Measurements from ENCODE around the gene SCUBE1.

Gene SCUBE1

GRCh38 chr22:43270314-43270908 is 72.8 kb downstream of the SCUBE1 start:
- Histone ChIP-seq H3K27ac (ENCODE audit: low read depth, low read length) (no peak overlapping the region), H3K36me3 (ENCODE audit: insufficient read depth, low read length) (no peaks in the 10 kb centered on the region), H3K4me3 (ENCODE audit: low read depth, low read length) (no peak overlapping the region), H2AFZ (ENCODE audit: low read length, unreplicated experiment) (no peak overlapping the region), H3K4me1 (ENCODE audit: control insufficient read depth, insufficient read depth, low read length, unreplicated experiment) (no peaks in the 10 kb centered on the region), H3K79me2 (ENCODE audit: control insufficient read depth, insufficient read depth, low read length, unreplicated experiment) (no peaks in the 10 kb centered on the region), H3K27me3 (ENCODE audit: insufficient read depth, low read length) (peaks cover 19% of the 10 kb centered on the region; the same call in 1 of the 2 replicates)

- Histone ChIP-seq H3K27me3 (ENCODE audit: insufficient read depth, low read length) (peaks cover 19% of the 10 kb centered on the region; the same call in 1 of the 2 replicates), H2AFZ (ENCODE audit: low read length, unreplicated experiment) (no peak overlapping the region), H3K4me1 (ENCODE audit: control insufficient read depth, insufficient read depth, low read length, unreplicated experiment) (peaks cover under 1% of the 10 kb centered on the region), H3K27ac (ENCODE audit: low read depth, low read length) (no peak overlapping the region), H3K4me3 (ENCODE audit: low read depth, low read length) (no peak overlapping the region), H3K36me3 (ENCODE audit: insufficient read depth, low read length) (no peaks in the 10 kb centered on the region), H3K79me2 (ENCODE audit: control insufficient read depth, insufficient read depth, low read length, unreplicated experiment) (no peaks in the 10 kb centered on the region)
These were observed 73.5 kb downstream of the SCUBE1 start for GRCh38 chr22:43269646-43270045.

GRCh38 chr22:43269246-43269645 is 73.9 kb downstream of the SCUBE1 start:
- Histone ChIP-seq H3K27me3 (ENCODE audit: insufficient read depth, low read length) (peaks cover 19% of the 10 kb centered on the region; the same call in 1 of the 2 replicates), H3K79me2 (ENCODE audit: control insufficient read depth, insufficient read depth, low read length, unreplicated experiment) (no peaks in the 10 kb centered on the region), H3K4me3 (ENCODE audit: low read depth, low read length) (no peak overlapping the region), H3K36me3 (ENCODE audit: insufficient read depth, low read length) (no peaks in the 10 kb centered on the region), H3K27ac (ENCODE audit: low read depth, low read length) (no peak overlapping the region), H3K4me1 (ENCODE audit: control insufficient read depth, insufficient read depth, low read length, unreplicated experiment) (peaks cover 4% of the 10 kb centered on the region), H2AFZ (ENCODE audit: low read length, unreplicated experiment) (no peak overlapping the region)

- no peaks in the 10 kb centered on the region for H3K79me2 ChIP-seq (ENCODE audit: control insufficient read depth, insufficient read depth, low read length, unreplicated experiment)
- H3K36me3 ChIP-seq (ENCODE audit: insufficient read depth, low read length), result no peaks in the 10 kb centered on the region
- H3K4me1 ChIP-seq (ENCODE audit: control insufficient read depth, insufficient read depth, low read length, unreplicated experiment), result peaks cover 8% of the 10 kb centered on the region
- H2AFZ ChIP-seq (ENCODE audit: low read length, unreplicated experiment), result no peak overlapping the region
- H3K4me3 ChIP-seq (ENCODE audit: low read depth, low read length), result no peak overlapping the region
- peaks cover 19% of the 10 kb centered on the region; the same call in 1 of the 2 replicates for H3K27me3 ChIP-seq (ENCODE audit: insufficient read depth, low read length)
- H3K27ac ChIP-seq (ENCODE audit: low read depth, low read length), result no peak overlapping the region
These were observed 75.1 kb downstream of the SCUBE1 start for GRCh38 chr22:43267981-43268660.

- Histone ChIP-seq H3K27me3 (ENCODE audit: insufficient read depth, low read length) (peaks cover 19% of the 10 kb centered on the region; the same call in 1 of the 2 replicates), H3K36me3 (ENCODE audit: insufficient read depth, low read length) (no peaks in the 10 kb centered on the region), H3K4me3 (ENCODE audit: low read depth, low read length) (no peak overlapping the region), H3K27ac (ENCODE audit: low read depth, low read length) (no peak overlapping the region), H3K79me2 (ENCODE audit: control insufficient read depth, insufficient read depth, low read length, unreplicated experiment) (no peaks in the 10 kb centered on the region), H3K4me1 (ENCODE audit: control insufficient read depth, insufficient read depth, low read length, unreplicated experiment) (peaks cover 8% of the 10 kb centered on the region), H2AFZ (ENCODE audit: low read length, unreplicated experiment) (no peak overlapping the region)
These were observed 75.7 kb downstream of the SCUBE1 start for GRCh38 chr22:43267332-43267980.

- no peaks in the 10 kb centered on the region for H3K36me3 ChIP-seq (ENCODE audit: insufficient read depth, low read length)
- H2AFZ ChIP-seq (ENCODE audit: low read length, unreplicated experiment), result no peak overlapping the region
- no peak overlapping the region for H3K4me3 ChIP-seq (ENCODE audit: low read depth, low read length)
- peaks cover 8% of the 10 kb centered on the region for H3K4me1 ChIP-seq (ENCODE audit: control insufficient read depth, insufficient read depth, low read length, unreplicated experiment)
- H3K79me2 ChIP-seq (ENCODE audit: control insufficient read depth, insufficient read depth, low read length, unreplicated experiment), result no peaks in the 10 kb centered on the region
- peaks cover 19% of the 10 kb centered on the region; the same call in 1 of the 2 replicates for H3K27me3 ChIP-seq (ENCODE audit: insufficient read depth, low read length)
- no peak overlapping the region for H3K27ac ChIP-seq (ENCODE audit: low read depth, low read length)
These were observed 77.1 kb downstream of the SCUBE1 start for GRCh38 chr22:43266076-43266475.

- Histone ChIP-seq H3K4me3 (ENCODE audit: low read depth, low read length) (no peak overlapping the region), H2AFZ (ENCODE audit: low read length, unreplicated experiment) (no peak overlapping the region), H3K27me3 (ENCODE audit: insufficient read depth, low read length) (peaks cover 14% of the 10 kb centered on the region; the same call in 1 of the 2 replicates), H3K79me2 (ENCODE audit: control insufficient read depth, insufficient read depth, low read length, unreplicated experiment) (no peaks in the 10 kb centered on the region), H3K4me1 (ENCODE audit: control insufficient read depth, insufficient read depth, low read length, unreplicated experiment) (peaks cover 8% of the 10 kb centered on the region), H3K36me3 (ENCODE audit: insufficient read depth, low read length) (no peaks in the 10 kb centered on the region), H3K27ac (ENCODE audit: low read depth, low read length) (peak overlapping the region; percentile 19; the same call in 1 of the 2 replicates)
These were observed 79.3 kb downstream of the SCUBE1 start for GRCh38 chr22:43263645-43264514.

GRCh38 chr22:43262990-43263644 is 80.1 kb downstream of the SCUBE1 start:
- no peak overlapping the region for H2AFZ ChIP-seq (ENCODE audit: low read length, unreplicated experiment)

GRCh38 chr22:43260331-43261231 is 82.6 kb downstream of the SCUBE1 start:
- Histone ChIP-seq H2AFZ (ENCODE audit: low read length, unreplicated experiment) (no peak overlapping the region), H3K36me3 (ENCODE audit: insufficient read depth, low read length) (no peaks in the 10 kb centered on the region), H3K27ac (ENCODE audit: low read depth, low read length) (no peak overlapping the region), H3K4me3 (ENCODE audit: low read depth, low read length) (no peak overlapping the region), H3K27me3 (ENCODE audit: insufficient read depth, low read length) (no peaks in the 10 kb centered on the region), H3K79me2 (ENCODE audit: control insufficient read depth, insufficient read depth, low read length, unreplicated experiment) (no peaks in the 10 kb centered on the region), H3K4me1 (ENCODE audit: control insufficient read depth, insufficient read depth, low read length, unreplicated experiment) (peaks cover 8% of the 10 kb centered on the region)

More at GRCh38 chr22:43262990-43263644, 80.1 kb downstream of the SCUBE1 start:
- Histone ChIP-seq H3K4me1 (ENCODE audit: control insufficient read depth, insufficient read depth, low read length, unreplicated experiment) (peaks cover 8% of the 10 kb centered on the region), H3K27me3 (ENCODE audit: insufficient read depth, low read length) (peaks cover 6% of the 10 kb centered on the region; the same call in 1 of the 2 replicates), H3K4me3 (ENCODE audit: low read depth, low read length) (no peak overlapping the region), H3K36me3 (ENCODE audit: insufficient read depth, low read length) (no peaks in the 10 kb centered on the region), H3K79me2 (ENCODE audit: control insufficient read depth, insufficient read depth, low read length, unreplicated experiment) (no peaks in the 10 kb centered on the region), H3K27ac (ENCODE audit: low read depth, low read length) (no peak overlapping the region; the same call in 1 of the 2 replicates)

Measured in ACC112 (cell line).